ENCODE data around the gene PTCSC3. TPM values are rescaled to one million over a fixed set of nuclear protein-coding genes. Genes with fewer than 3 reads are reported as not detected.

Gene PTCSC3
- total RNA-seq, 1 donor from 2014 or later: not detected

DNA sequence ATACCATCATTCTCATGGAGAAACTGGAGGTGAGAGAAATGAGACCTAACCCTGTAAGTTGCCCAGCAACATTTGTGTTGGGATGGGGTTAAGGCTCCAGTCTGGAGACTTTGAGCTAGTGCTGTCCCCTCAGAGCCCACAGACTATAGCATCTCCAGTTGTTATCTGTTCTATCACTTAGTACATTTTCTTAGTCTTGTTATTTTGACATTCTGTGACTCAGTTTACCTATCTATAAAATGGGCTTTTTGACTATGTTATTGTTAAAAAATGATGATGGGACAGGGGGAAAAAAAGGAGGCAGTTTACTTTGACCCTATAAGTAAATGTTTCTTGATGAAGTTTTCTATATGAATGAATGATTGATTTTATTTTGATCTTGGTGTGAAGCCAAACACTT, 45.8 kb upstream of the PTCSC3 start:
- no peaks in the 10 kb centered on the region for H3K4me1 Mint-ChIP-seq (ENCODE audit: low read depth, unreplicated experiment)
- no peak overlapping the region for H3K27ac Mint-ChIP-seq (ENCODE audit: unreplicated experiment)
- peaks cover 2% of the 10 kb centered on the region for H3K9me3 Mint-ChIP-seq (ENCODE audit: unreplicated experiment)
- H3K36me3 Mint-ChIP-seq (ENCODE audit: unreplicated experiment): no peaks in the 10 kb centered on the region
- H3K4me3 Mint-ChIP-seq (ENCODE audit: unreplicated experiment): no peak overlapping the region
- TF ChIP-seq, protein P1, sequence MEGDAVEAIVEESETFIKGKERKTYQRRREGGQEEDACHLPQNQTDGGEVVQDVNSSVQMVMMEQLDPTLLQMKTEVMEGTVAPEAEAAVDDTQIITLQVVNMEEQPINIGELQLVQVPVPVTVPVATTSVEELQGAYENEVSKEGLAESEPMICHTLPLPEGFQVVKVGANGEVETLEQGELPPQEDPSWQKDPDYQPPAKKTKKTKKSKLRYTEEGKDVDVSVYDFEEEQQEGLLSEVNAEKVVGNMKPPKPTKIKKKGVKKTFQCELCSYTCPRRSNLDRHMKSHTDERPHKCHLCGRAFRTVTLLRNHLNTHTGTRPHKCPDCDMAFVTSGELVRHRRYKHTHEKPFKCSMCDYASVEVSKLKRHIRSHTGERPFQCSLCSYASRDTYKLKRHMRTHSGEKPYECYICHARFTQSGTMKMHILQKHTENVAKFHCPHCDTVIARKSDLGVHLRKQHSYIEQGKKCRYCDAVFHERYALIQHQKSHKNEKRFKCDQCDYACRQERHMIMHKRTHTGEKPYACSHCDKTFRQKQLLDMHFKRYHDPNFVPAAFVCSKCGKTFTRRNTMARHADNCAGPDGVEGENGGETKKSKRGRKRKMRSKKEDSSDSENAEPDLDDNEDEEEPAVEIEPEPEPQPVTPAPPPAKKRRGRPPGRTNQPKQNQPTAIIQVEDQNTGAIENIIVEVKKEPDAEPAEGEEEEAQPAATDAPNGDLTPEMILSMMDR (IDR thresholded peaks at IDR 0.05; ENCODE audit: partially characterized antibody, unreplicated experiment): no peak
- DNase-seq: no peak
- peaks cover 3% of the 10 kb centered on the region for H3K27me3 Mint-ChIP-seq (ENCODE audit: unreplicated experiment)

DNA sequence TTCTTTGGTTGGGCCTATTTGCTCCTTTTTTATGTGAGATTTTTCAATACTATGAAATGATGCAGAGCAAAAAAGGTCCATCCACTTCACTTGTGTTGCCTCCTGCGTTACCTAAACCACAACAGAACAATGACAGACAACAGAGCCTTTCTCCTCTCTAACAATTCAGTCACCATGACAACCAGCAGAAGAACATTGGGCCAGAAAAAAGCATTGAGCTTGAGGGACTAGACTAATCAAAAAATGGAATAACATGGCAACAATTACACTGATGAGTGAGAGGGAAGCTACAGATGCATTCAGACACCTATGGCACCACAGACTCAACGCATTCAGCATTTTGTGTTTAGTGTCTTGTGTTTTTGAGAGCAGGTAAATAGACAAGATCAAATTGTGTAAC, 44.6 kb upstream of the PTCSC3 start:
- Mint-ChIP-seq H3K27me3 (ENCODE audit: unreplicated experiment) (peaks cover 3% of the 10 kb centered on the region), H3K36me3 (ENCODE audit: unreplicated experiment) (no peaks in the 10 kb centered on the region), H3K9me3 (ENCODE audit: unreplicated experiment) (no peaks in the 10 kb centered on the region), H3K27ac (ENCODE audit: unreplicated experiment) (no peak overlapping the region), H3K4me1 (ENCODE audit: low read depth, unreplicated experiment) (no peaks in the 10 kb centered on the region), H3K4me3 (ENCODE audit: unreplicated experiment) (no peak overlapping the region)
- TF ChIP-seq, protein P1 (IDR thresholded peaks at IDR 0.05; ENCODE audit: partially characterized antibody, unreplicated experiment): no peak
- DNase-seq: no peak

DNA sequence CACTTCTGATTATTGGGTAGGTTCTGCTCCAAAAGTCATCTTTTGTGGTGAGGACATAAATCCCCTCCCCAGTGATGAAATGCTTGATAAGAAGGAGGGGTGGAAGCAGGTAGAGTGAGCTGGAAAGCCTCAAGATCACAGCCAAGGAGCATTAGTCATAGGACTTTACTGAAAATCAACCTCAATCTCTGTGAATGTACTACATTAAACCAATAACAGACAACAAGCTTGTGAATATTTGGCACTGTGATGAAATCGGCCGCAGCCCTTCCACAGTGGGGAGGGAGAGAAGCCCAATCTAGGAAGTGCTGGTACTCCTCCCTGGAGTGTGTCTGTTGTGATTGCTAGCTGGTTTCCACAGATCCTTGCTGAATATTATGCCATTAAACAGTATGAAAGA, 41.2 kb upstream of the PTCSC3 start:
- DNase-seq: no peak
- no peaks in the 10 kb centered on the region for H3K4me1 Mint-ChIP-seq (ENCODE audit: low read depth, unreplicated experiment)
- no peaks in the 10 kb centered on the region for H3K36me3 Mint-ChIP-seq (ENCODE audit: unreplicated experiment)
- no peaks in the 10 kb centered on the region for H3K27me3 Mint-ChIP-seq (ENCODE audit: unreplicated experiment)
- no peak overlapping the region for H3K27ac Mint-ChIP-seq (ENCODE audit: unreplicated experiment)
- H3K9me3 Mint-ChIP-seq (ENCODE audit: unreplicated experiment): no peaks in the 10 kb centered on the region
- TF ChIP-seq, protein P1 (IDR thresholded peaks at IDR 0.05; ENCODE audit: partially characterized antibody, unreplicated experiment): no peak
- no peak overlapping the region for H3K4me3 Mint-ChIP-seq (ENCODE audit: unreplicated experiment)

DNA sequence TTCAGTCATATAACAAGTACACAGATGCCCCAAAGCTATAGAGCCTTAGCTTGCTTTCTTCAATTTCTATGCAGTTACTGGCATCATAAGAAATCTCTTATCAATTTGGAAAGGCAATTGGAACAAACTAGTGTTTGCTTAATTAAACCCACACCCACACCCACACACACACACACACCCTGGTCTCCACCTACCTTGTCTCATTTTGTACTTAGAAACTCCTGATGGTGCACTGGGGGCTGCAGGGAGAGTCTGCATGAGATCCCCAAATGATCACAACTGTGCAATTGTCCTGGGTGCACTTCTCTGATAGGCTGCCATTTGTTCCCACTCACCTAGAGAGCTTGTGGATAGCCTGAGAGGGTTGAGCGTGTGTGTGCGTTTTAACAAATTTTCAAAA, 40.5 kb upstream of the PTCSC3 start:
- Mint-ChIP-seq H3K9me3 (ENCODE audit: unreplicated experiment) (no peaks in the 10 kb centered on the region), H3K4me1 (ENCODE audit: low read depth, unreplicated experiment) (no peaks in the 10 kb centered on the region), H3K36me3 (ENCODE audit: unreplicated experiment) (no peaks in the 10 kb centered on the region), H3K27ac (ENCODE audit: unreplicated experiment) (no peak overlapping the region), H3K27me3 (ENCODE audit: unreplicated experiment) (no peaks in the 10 kb centered on the region), H3K4me3 (ENCODE audit: unreplicated experiment) (no peak overlapping the region)
- DNase-seq: no peak
- TF ChIP-seq, protein P1 (IDR thresholded peaks at IDR 0.05; ENCODE audit: partially characterized antibody, unreplicated experiment): no peak

DNA sequence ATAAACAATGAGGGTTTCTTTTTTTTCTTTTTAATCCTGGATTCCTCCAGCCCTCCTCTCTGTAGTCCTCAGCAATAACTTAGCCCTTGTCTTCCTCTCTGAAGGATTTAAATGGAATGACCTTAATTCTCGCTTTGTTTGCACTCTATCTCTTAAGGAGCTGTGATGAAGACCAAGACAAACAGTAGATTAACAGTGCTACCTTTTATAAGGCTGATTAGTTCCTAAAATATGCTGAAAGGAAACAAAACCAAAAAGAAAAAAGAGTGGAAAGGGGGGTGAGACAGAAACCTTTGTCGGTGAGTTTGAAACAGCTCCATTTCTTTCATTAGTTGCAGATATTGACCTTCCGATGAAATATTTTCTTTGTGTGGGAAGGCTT, 38.7 kb upstream of the PTCSC3 start:
- no peak overlapping the region for H3K27ac Mint-ChIP-seq (ENCODE audit: unreplicated experiment)
- no peaks in the 10 kb centered on the region for H3K4me1 Mint-ChIP-seq (ENCODE audit: low read depth, unreplicated experiment)
- no peaks in the 10 kb centered on the region for H3K36me3 Mint-ChIP-seq (ENCODE audit: unreplicated experiment)
- no peak for DNase-seq
- H3K4me3 Mint-ChIP-seq (ENCODE audit: unreplicated experiment): no peak overlapping the region
- no peaks in the 10 kb centered on the region for H3K9me3 Mint-ChIP-seq (ENCODE audit: unreplicated experiment)
- TF ChIP-seq, protein P1 (IDR thresholded peaks at IDR 0.05; ENCODE audit: partially characterized antibody, unreplicated experiment): no peak
- no peaks in the 10 kb centered on the region for H3K27me3 Mint-ChIP-seq (ENCODE audit: unreplicated experiment)

Data from glutamatergic neuron (in vitro differentiated cells).